Measurements from ENCODE around the gene ERVH48-1.

DNA sequence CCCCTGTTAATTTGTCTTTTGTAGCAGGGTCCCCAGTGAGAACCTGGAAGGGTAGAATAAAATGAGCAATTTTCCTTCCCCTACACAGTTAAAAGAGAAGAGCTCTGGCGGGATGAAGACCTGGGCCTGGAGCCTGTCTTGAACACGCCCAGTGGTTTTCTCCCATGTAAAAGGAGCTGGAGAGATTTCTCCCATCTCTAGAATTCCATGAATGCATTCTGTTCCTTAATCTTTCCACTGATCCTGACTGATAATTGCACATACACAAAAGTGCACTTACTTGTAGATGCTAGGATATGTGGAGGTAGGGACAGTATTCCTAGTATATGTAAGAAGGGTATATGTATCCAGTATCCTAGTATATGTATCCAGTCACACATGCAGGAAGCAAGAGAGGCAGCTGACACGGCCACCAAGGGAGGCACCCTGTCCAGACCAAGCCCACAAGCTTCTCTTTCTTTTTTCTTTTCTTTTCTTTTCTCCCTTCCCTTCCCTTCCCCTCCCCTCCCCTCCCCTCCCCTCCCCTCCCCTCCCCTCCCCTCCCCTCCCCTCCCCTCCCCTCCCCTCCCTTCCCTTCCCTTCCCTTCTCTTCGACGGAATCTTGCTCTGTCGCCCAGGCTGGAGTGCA, 37.1 kb upstream of the ERVH48-1 start:
- TF ChIP-seq, protein P1, sequence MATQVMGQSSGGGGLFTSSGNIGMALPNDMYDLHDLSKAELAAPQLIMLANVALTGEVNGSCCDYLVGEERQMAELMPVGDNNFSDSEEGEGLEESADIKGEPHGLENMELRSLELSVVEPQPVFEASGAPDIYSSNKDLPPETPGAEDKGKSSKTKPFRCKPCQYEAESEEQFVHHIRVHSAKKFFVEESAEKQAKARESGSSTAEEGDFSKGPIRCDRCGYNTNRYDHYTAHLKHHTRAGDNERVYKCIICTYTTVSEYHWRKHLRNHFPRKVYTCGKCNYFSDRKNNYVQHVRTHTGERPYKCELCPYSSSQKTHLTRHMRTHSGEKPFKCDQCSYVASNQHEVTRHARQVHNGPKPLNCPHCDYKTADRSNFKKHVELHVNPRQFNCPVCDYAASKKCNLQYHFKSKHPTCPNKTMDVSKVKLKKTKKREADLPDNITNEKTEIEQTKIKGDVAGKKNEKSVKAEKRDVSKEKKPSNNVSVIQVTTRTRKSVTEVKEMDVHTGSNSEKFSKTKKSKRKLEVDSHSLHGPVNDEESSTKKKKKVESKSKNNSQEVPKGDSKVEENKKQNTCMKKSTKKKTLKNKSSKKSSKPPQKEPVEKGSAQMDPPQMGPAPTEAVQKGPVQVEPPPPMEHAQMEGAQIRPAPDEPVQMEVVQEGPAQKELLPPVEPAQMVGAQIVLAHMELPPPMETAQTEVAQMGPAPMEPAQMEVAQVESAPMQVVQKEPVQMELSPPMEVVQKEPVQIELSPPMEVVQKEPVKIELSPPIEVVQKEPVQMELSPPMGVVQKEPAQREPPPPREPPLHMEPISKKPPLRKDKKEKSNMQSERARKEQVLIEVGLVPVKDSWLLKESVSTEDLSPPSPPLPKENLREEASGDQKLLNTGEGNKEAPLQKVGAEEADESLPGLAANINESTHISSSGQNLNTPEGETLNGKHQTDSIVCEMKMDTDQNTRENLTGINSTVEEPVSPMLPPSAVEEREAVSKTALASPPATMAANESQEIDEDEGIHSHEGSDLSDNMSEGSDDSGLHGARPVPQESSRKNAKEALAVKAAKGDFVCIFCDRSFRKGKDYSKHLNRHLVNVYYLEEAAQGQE (IDR thresholded peaks at IDR 0.05): no peak
- TF ChIP-seq, protein P2, sequence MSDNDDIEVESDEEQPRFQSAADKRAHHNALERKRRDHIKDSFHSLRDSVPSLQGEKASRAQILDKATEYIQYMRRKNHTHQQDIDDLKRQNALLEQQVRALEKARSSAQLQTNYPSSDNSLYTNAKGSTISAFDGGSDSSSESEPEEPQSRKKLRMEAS (IDR thresholded peaks at IDR 0.05): no peak
- TF ChIP-seq, protein P3, sequence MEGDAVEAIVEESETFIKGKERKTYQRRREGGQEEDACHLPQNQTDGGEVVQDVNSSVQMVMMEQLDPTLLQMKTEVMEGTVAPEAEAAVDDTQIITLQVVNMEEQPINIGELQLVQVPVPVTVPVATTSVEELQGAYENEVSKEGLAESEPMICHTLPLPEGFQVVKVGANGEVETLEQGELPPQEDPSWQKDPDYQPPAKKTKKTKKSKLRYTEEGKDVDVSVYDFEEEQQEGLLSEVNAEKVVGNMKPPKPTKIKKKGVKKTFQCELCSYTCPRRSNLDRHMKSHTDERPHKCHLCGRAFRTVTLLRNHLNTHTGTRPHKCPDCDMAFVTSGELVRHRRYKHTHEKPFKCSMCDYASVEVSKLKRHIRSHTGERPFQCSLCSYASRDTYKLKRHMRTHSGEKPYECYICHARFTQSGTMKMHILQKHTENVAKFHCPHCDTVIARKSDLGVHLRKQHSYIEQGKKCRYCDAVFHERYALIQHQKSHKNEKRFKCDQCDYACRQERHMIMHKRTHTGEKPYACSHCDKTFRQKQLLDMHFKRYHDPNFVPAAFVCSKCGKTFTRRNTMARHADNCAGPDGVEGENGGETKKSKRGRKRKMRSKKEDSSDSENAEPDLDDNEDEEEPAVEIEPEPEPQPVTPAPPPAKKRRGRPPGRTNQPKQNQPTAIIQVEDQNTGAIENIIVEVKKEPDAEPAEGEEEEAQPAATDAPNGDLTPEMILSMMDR (IDR thresholded peaks at IDR 0.05; ENCODE audit: low read depth, low read length, missing input control): no peak
- TF ChIP-seq RAD21 (IDR thresholded peaks at IDR 0.05) (no peak), TAF1 (conservative IDR thresholded peaks at IDR 0.05) (no peak), EGR1 (IDR thresholded peaks at IDR 0.05; ENCODE audit: low read depth in 2 of 2) (no peak), YY1 (IDR thresholded peaks at IDR 0.05) (no peak), JUND (IDR thresholded peaks at IDR 0.05) (no peak), GABPA (IDR thresholded peaks at IDR 0.05 in 1 of 2, conservative IDR thresholded peaks at IDR 0.05 in 1 of 2) (no peak), SP1 (IDR thresholded peaks at IDR 0.05) (no peak)
- TF ChIP-seq, protein P4, sequence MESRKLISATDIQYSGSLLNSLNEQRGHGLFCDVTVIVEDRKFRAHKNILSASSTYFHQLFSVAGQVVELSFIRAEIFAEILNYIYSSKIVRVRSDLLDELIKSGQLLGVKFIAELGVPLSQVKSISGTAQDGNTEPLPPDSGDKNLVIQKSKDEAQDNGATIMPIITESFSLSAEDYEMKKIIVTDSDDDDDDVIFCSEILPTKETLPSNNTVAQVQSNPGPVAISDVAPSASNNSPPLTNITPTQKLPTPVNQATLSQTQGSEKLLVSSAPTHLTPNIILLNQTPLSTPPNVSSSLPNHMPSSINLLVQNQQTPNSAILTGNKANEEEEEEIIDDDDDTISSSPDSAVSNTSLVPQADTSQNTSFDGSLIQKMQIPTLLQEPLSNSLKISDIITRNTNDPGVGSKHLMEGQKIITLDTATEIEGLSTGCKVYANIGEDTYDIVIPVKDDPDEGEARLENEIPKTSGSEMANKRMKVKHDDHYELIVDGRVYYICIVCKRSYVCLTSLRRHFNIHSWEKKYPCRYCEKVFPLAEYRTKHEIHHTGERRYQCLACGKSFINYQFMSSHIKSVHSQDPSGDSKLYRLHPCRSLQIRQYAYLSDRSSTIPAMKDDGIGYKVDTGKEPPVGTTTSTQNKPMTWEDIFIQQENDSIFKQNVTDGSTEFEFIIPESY (IDR thresholded peaks at IDR 0.05): no peak

Data from liver (tissue), 3 donors.